ENCODE results near the gene TCF12. TPM values are rescaled to one million over a fixed set of nuclear protein-coding genes. Genes with fewer than 3 reads are reported as not detected.

The TCF12 gene
- total and polyA plus RNA-seq, 2 of the 8 experiments (the other 6 are each of a cell fraction or from before 2014, with no cell fraction given): 85.8 to 101 TPM

DNA sequence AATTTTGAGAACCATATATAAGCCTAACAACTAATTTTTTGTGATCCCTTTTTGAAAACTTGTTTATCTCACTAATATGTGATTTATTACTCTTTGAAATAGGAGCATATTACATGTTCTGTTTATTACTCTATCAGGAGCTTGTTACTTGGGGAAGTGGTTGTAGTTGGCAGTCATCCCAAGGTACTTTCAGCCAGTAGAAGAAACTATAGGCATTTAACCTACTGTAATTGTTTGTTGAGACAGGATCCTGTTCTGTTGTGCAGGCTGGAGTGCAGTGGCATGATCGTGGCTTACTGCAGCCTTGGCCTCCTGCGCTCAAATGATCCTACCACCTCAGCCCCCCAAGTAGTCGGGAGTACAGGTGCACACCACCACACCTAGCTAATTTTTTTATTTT, 195.6 kb downstream of the TCF12 start:
- no peak overlapping the region for H3K23ac ChIP-seq (ENCODE audit: insufficient read length)
- no peaks in the 10 kb centered on the region for H3K36me3 ChIP-seq (ENCODE audit: control insufficient read depth in 2 of 4, insufficient read depth in 4 of 4, low read length in 3 of 4)
- no peak overlapping the region for H4K91ac ChIP-seq (replicated peaks; ENCODE audit: insufficient read length, low read length)
- 96% methylated on average over 3 of the region's 3 CpGs; no CpG with 5 or more reads in 1 of the 2 experiments for WGBS, 2 experiments (ENCODE audit: extremely low coverage in 1 of 2, insufficient coverage in 1 of 2, insufficient read length in 1 of 2, insufficient replicate concordance in 2 of 2, low coverage in 1 of 2, low lambda C conversion rate in 2 of 2, missing lambda C conversion rate in 1 of 2)
- no peak overlapping the region for H2BK12ac ChIP-seq (ENCODE audit: low read depth, low read length)
- TF ChIP-seq TBP (IDR thresholded peaks at IDR 0.05; ENCODE audit: low read depth, low read length) (no peak), SIX5 (IDR thresholded peaks at IDR 0.05; ENCODE audit: low read depth, low read length) (no peak), GTF2F1 (IDR thresholded peaks at IDR 0.05; ENCODE audit: borderline replicate concordance, low read depth, low read length) (no peak), CHD2 (IDR thresholded peaks at IDR 0.05; ENCODE audit: low read length) (no peak), YY1 (IDR thresholded peaks at IDR 0.05; ENCODE audit: low read depth, low read length) (no peak)
- H4K8ac ChIP-seq (ENCODE audit: extremely low read depth, insufficient read depth, low read length): no peak overlapping the region
- no peak overlapping the region for H3K4ac ChIP-seq (replicated peaks; ENCODE audit: insufficient read length, low read depth, low read length)
- no peaks in the 10 kb centered on the region for H3K79me1 ChIP-seq (ENCODE audit: low read depth, low read length)
- H4K20me1 ChIP-seq (replicated peaks in 1 of 2; ENCODE audit: control insufficient read depth in 1 of 2, insufficient read depth in 2 of 2, low read length in 2 of 2): peaks cover 0 to 3% of the 10 kb centered on the region in 2 experiments
- H2AK5ac ChIP-seq (ENCODE audit: low read depth, low read length): no peak overlapping the region
- H3K4me3 ChIP-seq (ENCODE audit: extremely low read depth in 1 of 4, insufficient read depth in 2 of 4, low read depth in 3 of 4, low read length in 4 of 4): no peak overlapping the region
- peaks cover 0 to 10% (median 4%) of the 10 kb centered on the region in 4 experiments; a peak in 3 of 7 replicates for H3K4me1 ChIP-seq (replicated peaks in 1 of 4; ENCODE audit: control insufficient read depth in 3 of 4, insufficient read depth in 4 of 4, low read length in 3 of 4)
- H3K56ac ChIP-seq (replicated peaks; ENCODE audit: insufficient read length, low read depth, low read length): no peak overlapping the region
- DNase-seq (ENCODE audit: low read depth in 1 of 2, low spot score in 2 of 2): no peak
- no peak overlapping the region for H3K18ac ChIP-seq (ENCODE audit: extremely low read depth, low read length)
- no peak overlapping the region for H2BK20ac ChIP-seq (ENCODE audit: low read length)
- no peak overlapping the region for H2BK15ac ChIP-seq (ENCODE audit: low read length)
- no peak overlapping the region for H3K9ac ChIP-seq (replicated peaks in 1 of 4; ENCODE audit: extremely low read depth in 1 of 4, low read depth in 3 of 4, low read length in 3 of 4)
- no peak for FAIRE-seq
- no peak overlapping the region for H3K14ac ChIP-seq (ENCODE audit: insufficient read length)
- no peak overlapping the region for H2BK5ac ChIP-seq (ENCODE audit: low read depth, low read length)
- no peak overlapping the region for H2BK120ac ChIP-seq (replicated peaks; ENCODE audit: low read depth, low read length)
- no peak overlapping the region for H3K4me2 ChIP-seq (ENCODE audit: insufficient read depth in 1 of 2, low read depth in 2 of 2, low read length in 2 of 2)
- no peak overlapping the region for H3K27ac ChIP-seq (ENCODE audit: low read depth, low read length)
- peaks cover 0 to 13% of the 10 kb centered on the region in 2 experiments; a peak in 2 of 4 replicates for H3K79me2 ChIP-seq (ENCODE audit: control insufficient read depth in 1 of 2, insufficient read depth in 2 of 2, low read length in 2 of 2)
- H3K9me3 ChIP-seq (ENCODE audit: insufficient read depth in 2 of 2, low read depth in 1 of 2, low read length in 1 of 2): no peaks in the 10 kb centered on the region
- H2AFZ ChIP-seq (ENCODE audit: low read length): no peak overlapping the region
- H3K27me3 ChIP-seq (replicated peaks in 1 of 4; ENCODE audit: control insufficient read depth in 3 of 4, extremely low read depth in 1 of 4, insufficient read depth in 3 of 4, low read length in 3 of 4): no peaks in the 10 kb centered on the region
- H4K5ac ChIP-seq (ENCODE audit: insufficient read length, low read depth, low read length): no peak overlapping the region
- POLR2A ChIA-PET (ENCODE audit: partially characterized antibody): interaction anchor here (1.0 to 3.4 kb wide), 3 partner anchors 9 to 196 kb away, joined by 3 to 10 read pairs (median 4); partner anchors contain the start of gene TCF12
- H3K23me2 ChIP-seq (ENCODE audit: low read depth, low read length): no peaks in the 10 kb centered on the region
- CTCF ChIA-PET (ENCODE audit: partially characterized antibody): interaction anchor here (0.7 to 3.3 kb wide), 9 partner anchors 11 to 573 kb away, joined by 3 to 10 read pairs (median 3); no protein-coding TSS in a partner anchor
